Ascending aorta (tissue), 2 donors: Measurements from ENCODE around the gene ZNF496. TPM values are rescaled to one million over a fixed set of nuclear protein-coding genes. Genes with fewer than 3 reads are reported as not detected.
"Not testable (repeated sequence)": the region's sequence is repeated elsewhere in the genome, so short reads cannot be mapped to it uniquely, and the experiment has no call there.

ENCODE experiments used
- DNase-seq, 2 donors: peaks; one replicate each; pipeline ENCODE4 v3.0.0-alpha.2; 2019; ENCODE audit warnings: low spot score in 2 of 2
- H3K27ac ChIP-seq, 2 donors: fragments of 200-600 bp; sonication (generic); one replicate each; pipeline ENCODE4 v1.5.1; 2016 to 2017; ENCODE audit warnings: mild to moderate bottlenecking in 1 of 2
- H3K27me3 ChIP-seq: fragments of 200-600 bp; sonication (generic); one replicate; pipeline ENCODE4 v1.5.1; 2017
- H3K36me3 ChIP-seq, 2 donors: fragments of 200-600 bp; sonication (generic); one replicate each; pipeline ENCODE4 v1.5.1; 2016
- H3K4me1 ChIP-seq, 2 donors: fragments of 200-600 bp; sonication (generic); one replicate each; pipeline ENCODE4 v1.5.1; 2016 to 2017; ENCODE audit warnings: mild to moderate bottlenecking in 1 of 2
- H3K4me3 ChIP-seq, 2 donors: fragments of 200-600 bp; sonication (generic); one replicate each; pipeline ENCODE4 v1.5.1; 2016 to 2017; ENCODE audit warnings: mild to moderate bottlenecking in 1 of 2
- H3K9me3 ChIP-seq, 2 donors: fragments of 200-600 bp; sonication (generic); one replicate each; pipeline ENCODE4 v1.5.1; 2016
- CTCF ChIP-seq, 3 experiments: fragments of 200-600 bp in 2 of 3; fragments of 450-650 bp in 1 of 3; sonication (generic) in 2 of 3; IDR thresholded peaks; one replicate each; pipeline ENCODE4 v1.5.1; 2016 to 2019; ENCODE audit warnings: antibody characterized with exemption in 3 of 3, mild to moderate bottlenecking in 1 of 3, moderate library complexity in 1 of 3
- intact Hi-C: fragments of 100-400 bp; cut with DNase I; formaldehyde crosslinking; loops from one replicate; pipeline ENCODE4 v1.15.1; 2023
- total RNA-seq: library from RNA; depleted of rRNA; stranded (reverse); fragments of >200 nt; gene quantifications from one replicate; pipeline ENCODE4 v1.1.0, GENCODE V29; 2016

Gene ZNF496
- total RNA-seq, 1 donor from 2014 or later = 38.5 TPM

GRCh38 chr1:247366926-247367645 lies 35.4 kb upstream of the ZNF496 start:
- intact Hi-C loops = no loop called here
- Histone ChIP-seq H3K27me3 (no peaks in the 10 kb centered on the region), H3K27ac (no peak overlapping the region)

DNA sequence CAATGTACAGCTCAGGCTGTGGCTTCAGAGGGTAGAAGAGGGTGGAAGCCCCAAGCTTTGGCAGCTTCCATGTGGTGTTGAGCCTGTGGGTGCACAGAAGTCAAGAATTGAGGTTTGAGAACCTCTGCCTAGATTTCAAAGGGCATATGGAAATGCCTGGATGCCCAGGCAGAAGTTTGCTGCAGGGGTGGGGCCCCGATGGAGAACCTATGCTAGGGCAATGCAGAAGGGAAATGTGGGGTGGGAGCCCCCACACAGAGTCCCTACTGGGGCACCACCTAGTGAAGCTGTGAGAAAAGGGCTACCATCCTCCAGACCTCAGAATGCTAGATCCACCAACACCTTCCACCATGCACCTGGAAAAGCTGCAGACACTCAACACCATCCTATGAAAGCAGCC lies 34.7 kb upstream of the ZNF496 start:
- not testable (repeated sequence) for DNase-seq, H3K27me3 ChIP-seq

More at GRCh38 chr1:247366926-247367645, 35.4 kb upstream of the ZNF496 start:
- Histone ChIP-seq H3K4me3 (no peak overlapping the region), H3K36me3 (no peaks in the 10 kb centered on the region), H3K4me1 (no peaks in the 10 kb centered on the region), H3K9me3 (no peaks in the 10 kb centered on the region)
- DNase-seq = no peak
- no peak for TF ChIP-seq CTCF (IDR thresholded peaks at IDR 0.05)

GRCh38 chr1:247365023-247365422 lies 33.4 kb upstream of the ZNF496 start:
- Histone ChIP-seq H3K27ac (no peak overlapping the region), H3K4me1 (no peaks in the 10 kb centered on the region), H3K27me3 (no peaks in the 10 kb centered on the region), H3K36me3 (no peaks in the 10 kb centered on the region), H3K4me3 (no peak overlapping the region), H3K9me3 (no peaks in the 10 kb centered on the region)
- no peak for TF ChIP-seq CTCF (IDR thresholded peaks at IDR 0.05)
- DNase-seq = no peak
- intact Hi-C loops = no loop called here

More for the DNA sequence above, 34.7 kb upstream of the ZNF496 start:
- H3K4me3 ChIP-seq, H3K9me3 ChIP-seq, H3K4me1 ChIP-seq, intact Hi-C loops, H3K27ac ChIP-seq, H3K36me3 ChIP-seq: not testable (repeated sequence)

DNA sequence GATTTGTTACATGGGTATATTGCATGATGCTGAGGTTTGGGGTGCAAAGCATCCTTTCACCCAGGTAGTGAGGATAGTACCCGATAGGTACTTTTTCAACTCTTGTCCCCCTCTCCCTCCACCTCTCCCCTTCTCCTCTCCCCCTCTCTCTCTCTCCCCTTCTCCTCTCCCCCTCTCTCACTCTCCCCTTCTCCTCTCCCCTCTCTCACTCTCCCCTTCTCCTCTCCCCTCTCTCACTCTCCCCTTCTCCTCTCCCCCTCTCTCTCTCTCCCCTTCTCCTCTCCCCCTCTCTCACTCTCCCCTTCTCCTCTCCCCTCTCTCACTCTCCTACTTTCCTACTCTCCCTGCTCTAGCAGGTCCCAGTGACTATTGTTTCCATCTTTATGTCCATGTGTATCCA lies 31.3 kb upstream of the ZNF496 start:
- H3K27me3 ChIP-seq, H3K36me3 ChIP-seq, DNase-seq, H3K4me1 ChIP-seq, intact Hi-C loops, H3K9me3 ChIP-seq, H3K27ac ChIP-seq, H3K4me3 ChIP-seq: not testable (repeated sequence)

DNA sequence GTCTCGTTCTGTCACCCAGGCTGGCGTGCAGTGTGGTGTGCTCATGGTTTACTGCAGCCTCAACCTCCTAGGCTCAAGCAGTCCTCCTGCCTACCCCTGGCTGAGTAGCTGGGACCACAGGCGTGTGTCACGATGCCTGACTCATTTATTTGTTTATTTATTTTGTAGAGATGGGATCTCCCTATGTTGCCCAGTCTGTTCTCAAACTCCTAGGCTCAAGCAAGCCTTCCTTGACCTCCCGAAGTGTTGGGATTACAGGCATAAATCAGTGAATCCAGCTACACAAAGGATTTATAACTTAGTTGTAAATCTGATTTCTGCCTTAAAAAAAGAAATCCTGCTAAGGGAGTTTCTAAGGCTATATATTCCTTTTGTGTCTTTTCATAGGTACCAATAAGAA lies 30.5 kb upstream of the ZNF496 start:
- H3K4me3 ChIP-seq = no peak overlapping the region
- H3K4me1 ChIP-seq = no peaks in the 10 kb centered on the region
- H3K9me3 ChIP-seq = no peaks in the 10 kb centered on the region
- H3K36me3 ChIP-seq = no peaks in the 10 kb centered on the region
- TF ChIP-seq CTCF (IDR thresholded peaks at IDR 0.05) = no peak
- intact Hi-C loops = no loop called here
- no peaks in the 10 kb centered on the region for H3K27me3 ChIP-seq
- no peak overlapping the region for H3K27ac ChIP-seq
- DNase-seq = no peak

- no peak for DNase-seq
- intact Hi-C loops = no loop called here
- no peak for TF ChIP-seq CTCF (IDR thresholded peaks at IDR 0.05)
- H3K4me1 ChIP-seq = no peaks in the 10 kb centered on the region
- peak overlapping the region; percentile 15 to 62 for H3K27ac ChIP-seq
- H3K9me3 ChIP-seq = no peaks in the 10 kb centered on the region
- H3K36me3 ChIP-seq = no peaks in the 10 kb centered on the region
- H3K27me3 ChIP-seq = no peaks in the 10 kb centered on the region
- H3K4me3 ChIP-seq = peak overlapping the region in 1 of 2 donors; percentile 28
Observed at GRCh38 chr1:247360991-247361731, 29.5 kb upstream of the ZNF496 start.
